NCI-H2227 (cell line): ENCODE measurements around the gene HBG1.
"Not testable (repeated sequence)": the region's sequence is repeated elsewhere in the genome, so short reads cannot be mapped to it uniquely, and the experiment has no call there.

Source experiments
- DNase-seq: peaks from one replicate; lab custom pipeline; 2025; ENCODE audit not compliant: unreplicated experiment; lab: John Stamatoyannopoulos, UW

HBG1 gene

DNA sequence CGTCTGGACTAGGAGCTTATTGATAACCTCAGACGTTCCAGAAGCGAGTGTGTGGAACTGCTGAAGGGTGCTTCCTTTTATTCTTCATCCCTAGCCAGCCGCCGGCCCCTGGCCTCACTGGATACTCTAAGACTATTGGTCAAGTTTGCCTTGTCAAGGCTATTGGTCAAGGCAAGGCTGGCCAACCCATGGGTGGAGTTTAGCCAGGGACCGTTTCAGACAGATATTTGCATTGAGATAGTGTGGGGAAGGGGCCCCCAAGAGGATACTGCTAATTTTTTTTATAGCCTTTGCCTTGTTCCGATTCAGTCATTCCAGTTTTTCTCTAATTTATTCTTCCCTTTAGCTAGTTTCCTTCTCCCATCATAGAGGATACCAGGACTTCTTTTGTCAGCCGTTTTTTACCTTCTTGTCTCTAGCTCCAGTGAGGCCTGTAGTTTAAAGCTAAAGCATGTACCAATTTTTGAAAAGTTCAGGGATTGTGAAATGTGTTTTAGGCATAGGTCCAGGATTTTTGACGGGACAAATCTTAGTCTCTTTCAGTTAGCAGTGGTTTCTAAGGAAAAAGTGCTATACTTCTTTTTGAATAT is at the start of gene HBG1:
Gene HBG1, minus strand, starts transcription at position 51 of the 590 bp plus-strand sequence. CDS start 53 bp downstream, outside the sequence.
- DNase-seq: not testable (repeated sequence)

DNA sequence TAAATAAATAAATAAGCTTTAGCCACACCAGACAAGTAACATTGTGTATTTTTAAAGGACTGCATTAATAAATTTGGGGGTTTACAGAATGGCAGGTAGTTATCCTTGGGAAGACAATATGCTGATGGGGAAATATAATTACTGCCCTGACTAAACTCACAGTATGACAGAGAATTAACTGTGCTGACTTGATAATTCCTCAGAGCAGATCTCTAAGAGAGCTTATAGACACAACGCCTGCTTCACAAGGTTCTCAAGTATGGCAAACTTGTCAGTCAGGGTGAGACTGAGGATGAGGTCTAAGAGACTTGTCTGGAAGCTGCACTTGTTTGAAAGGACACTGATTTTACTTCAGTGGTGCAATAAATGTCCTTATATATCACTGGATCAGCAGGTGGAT is 48.8 kb upstream of the HBG1 start:
- DNase-seq: no peak

DNA sequence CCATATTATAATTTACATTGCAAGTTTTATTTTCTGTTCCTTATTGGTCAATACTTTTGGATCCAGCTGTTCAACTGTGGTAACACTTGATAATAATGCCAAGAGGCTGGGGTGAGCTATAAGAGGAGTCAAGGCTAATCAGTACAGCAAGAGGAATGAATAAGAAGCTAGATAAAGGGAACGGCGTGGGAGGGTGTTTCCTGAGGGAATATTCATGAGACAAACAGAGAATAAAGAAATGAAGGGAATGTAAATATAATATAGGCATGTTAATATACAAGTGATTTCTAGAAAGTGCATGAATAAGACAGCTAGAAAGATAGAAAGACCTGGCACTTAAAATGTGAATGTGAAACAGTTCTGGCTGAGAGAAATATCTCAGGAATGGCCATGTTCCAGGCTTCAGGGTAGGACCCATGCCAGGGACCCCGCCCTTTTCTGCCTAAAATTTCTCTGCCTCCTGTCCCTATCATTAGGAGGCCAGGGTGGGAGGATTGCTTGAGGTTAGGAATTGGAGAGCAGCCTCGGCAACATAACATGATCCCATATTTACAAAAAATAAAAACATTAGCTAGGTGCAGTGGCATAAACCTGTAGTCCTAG is 48.2 kb upstream of the HBG1 start:
- no peak for DNase-seq

DNA sequence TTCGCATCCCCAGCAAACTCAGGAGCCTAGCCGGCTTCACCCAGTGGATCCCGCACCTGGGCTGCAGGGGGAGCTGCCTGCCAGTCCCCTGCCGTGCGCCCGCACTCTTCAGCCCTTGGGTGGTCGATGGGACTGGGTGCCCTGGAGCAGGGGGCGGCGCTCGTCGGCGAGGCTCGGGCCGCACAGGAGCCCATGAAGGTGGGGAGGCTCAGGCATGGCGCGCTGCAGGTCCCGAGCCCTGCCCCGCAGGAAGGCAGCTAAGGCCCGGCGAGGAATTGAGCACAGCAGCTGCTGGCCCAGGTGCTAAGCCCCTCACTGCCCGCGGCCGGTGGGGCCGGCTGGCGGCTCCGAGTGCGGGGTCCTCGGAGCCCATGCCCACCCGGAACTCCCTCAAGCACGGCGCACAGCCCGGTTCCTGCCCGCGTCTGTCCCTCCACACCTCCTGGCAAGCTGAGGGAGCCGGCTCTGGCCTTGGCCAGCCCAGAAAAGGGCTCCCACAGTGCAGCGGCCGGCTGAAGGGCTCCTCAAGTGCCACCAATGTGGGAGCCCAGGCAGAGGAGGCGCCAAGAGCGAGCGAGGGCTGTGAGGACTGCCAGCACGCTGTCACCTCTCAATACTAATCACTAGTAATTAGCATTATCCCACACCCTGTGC is 44.8 kb upstream of the HBG1 start:
- DNase-seq: not testable (repeated sequence)

DNA sequence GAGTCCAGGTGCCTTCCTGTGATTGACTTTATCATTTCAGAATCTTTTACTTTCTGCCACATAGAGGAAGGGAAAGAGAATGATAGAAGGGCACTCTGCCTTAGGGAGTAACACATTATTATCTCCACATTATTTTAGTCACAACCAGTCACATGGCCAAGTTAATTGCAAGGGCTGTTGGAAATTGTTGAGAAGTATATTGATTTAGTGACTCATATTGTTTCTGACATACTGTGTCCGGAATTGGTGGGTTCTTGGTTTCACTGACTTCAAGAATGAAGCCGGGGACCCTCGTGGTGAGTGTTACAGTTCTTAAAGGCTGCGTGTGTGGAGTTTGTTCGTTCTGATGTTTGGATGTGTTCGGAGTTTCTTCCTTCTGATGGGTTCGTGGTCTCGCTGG is 43.4 kb upstream of the HBG1 start:
- no peak for DNase-seq

DNA sequence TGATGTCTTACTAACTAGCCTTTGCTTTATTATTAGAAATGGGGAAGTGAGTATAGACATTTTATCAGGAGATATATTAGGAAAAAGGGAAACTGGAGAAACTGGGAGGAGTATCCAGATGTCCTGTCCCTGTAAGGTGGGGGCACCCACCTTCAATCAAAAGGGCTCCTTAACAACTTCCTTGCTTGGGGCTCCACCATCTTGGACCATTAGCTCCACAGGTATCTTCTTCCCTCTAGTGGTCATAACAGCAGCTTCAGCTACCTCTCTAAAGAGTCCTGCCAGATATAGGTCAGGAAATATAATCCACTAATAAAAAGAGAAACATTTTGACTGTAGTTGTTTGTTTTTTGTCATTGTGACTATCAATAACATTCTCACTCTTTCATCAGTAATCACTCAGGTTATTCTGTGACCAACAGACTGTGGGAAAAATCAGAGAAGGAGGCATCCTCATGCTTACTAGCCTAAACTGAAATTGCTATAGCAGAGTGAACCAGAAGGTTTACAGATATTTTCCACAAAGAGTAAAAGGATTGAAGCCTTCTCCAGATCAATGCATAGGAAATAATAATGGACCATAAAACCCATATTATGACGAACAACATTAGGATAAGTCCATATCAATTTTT is 41.7 kb upstream of the HBG1 start:
- DNase-seq: no peak

DNA sequence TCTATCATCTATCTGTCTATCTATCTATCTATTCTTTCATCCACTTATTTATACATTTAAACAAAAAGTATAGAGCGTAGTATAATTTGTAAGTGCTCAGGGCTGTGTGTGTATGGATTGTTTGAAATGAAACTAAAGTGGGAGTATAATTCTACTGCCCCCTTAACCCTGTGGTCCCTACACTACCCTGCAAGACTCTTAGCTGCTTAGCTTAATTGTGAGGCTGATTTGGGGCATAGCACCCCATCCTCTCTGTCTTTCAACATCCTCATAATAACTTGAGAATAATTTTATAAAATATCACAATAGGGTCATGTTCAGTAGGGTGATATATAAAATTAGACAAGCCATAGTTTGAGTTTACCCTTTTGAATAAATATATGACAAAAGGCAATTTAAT is 40.4 kb upstream of the HBG1 start:
- DNase-seq: no peak

DNA sequence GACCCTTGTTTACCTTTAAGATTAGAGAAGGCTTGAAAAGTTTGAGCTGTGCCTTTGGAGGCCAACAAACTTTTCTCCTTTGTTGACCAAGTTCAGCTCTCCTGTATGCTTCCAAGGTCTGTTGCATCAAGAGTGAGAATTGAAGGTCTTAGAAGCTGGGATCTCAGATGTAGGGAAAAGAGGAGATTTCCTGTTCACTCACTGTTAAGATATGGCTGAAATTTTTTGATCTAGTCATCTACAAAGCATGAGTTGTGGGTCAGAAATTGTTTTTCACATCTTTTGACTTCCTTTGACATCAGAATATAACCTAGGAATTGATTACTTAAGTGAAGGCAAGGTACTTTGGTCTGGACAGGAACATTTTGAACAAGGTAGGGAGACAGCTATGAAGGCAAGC is 40.0 kb upstream of the HBG1 start:
- no peak for DNase-seq

DNA sequence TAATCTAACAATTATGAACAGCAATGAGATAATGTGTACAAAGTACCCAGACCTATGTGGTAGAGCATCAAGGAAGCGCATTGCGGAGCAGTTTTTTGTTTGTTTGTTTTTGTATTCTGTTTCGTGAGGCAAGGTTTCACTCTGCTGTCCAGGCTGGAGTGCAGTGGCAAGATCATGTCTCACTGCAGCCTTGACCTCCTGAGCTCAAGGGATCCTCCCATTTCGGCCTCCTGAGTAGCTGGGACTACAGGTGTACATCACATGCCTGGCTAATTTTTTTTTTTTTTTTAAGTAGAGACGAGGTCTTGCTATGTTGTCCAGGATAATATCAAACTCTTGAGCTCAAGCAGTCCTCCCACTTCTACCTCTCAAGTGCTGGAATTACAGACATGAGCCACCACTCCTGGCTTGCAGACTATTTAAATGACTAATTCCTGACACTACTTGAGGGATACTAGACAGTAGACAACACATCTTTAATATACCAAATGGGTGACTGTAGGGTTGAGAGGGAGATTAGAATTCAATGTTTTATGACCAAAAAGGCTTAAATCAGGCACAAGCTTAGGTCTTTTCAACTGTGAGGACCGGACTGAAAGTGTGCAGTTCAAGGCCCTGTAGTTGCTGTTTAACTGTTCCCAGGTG is 39.4 kb upstream of the HBG1 start:
- no peak for DNase-seq

DNA sequence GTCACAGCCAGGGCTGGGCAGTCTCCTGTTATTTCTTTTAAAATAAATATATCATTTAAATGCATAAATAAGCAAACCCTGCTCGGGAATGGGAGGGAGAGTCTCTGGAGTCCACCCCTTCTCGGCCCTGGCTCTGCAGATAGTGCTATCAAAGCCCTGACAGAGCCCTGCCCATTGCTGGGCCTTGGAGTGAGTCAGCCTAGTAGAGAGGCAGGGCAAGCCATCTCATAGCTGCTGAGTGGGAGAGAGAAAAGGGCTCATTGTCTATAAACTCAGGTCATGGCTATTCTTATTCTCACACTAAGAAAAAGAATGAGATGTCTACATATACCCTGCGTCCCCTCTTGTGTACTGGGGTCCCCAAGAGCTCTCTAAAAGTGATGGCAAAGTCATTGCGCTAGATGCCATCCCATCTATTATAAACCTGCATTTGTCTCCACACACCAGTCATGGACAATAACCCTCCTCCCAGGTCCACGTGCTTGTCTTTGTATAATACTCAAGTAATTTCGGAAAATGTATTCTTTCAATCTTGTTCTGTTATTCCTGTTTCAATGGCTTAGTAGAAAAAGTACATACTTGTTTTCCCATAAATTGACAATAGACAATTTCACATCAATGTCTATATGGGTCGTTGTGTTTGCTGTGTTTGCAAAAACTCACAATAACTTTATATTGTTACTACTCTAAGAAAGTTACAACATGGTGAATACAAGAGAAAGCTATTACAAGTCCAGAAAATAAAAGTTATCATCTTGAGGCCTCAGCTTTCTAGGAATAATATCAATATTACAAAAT is 38.6 kb upstream of the HBG1 start:
- no peak for DNase-seq

DNA sequence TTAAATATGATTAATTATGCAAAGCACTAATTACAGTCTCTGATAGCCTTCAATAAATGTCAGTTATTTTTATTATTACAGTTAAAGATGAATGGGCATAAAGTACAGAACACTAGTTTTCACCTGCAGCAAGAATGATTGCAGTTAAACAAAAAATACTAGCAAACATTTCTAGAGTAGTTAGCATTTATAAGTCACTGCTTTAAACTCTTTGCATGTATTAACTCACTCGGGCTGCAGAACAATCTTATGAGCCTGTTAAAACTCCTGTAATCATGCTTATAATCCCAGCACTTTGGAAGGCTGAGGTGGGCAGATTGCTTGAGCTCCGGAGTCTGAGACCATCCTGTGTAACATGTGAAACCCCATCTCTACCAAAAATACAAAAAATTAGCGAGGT is 37.2 kb upstream of the HBG1 start:
- DNase-seq: no peak

DNA sequence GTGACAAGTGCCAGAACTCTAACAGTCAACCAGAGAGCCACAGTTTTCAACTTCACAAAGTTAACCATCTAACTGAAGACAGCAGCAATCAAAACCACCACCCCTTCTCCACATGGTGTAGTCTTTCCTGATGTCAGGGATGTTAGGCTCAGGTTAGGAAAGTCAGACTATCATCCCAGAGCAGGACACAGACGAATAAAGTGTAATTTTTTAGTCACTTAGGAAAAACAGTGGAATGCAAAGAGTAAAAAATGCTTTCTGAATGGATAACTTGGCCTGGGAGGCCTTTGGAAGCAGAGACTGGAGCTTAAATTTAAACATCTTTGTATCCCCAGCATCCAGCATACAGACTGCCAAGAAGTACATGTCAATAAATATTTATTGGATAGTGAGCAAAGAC is 36.7 kb upstream of the HBG1 start:
- DNase-seq: no peak

DNA sequence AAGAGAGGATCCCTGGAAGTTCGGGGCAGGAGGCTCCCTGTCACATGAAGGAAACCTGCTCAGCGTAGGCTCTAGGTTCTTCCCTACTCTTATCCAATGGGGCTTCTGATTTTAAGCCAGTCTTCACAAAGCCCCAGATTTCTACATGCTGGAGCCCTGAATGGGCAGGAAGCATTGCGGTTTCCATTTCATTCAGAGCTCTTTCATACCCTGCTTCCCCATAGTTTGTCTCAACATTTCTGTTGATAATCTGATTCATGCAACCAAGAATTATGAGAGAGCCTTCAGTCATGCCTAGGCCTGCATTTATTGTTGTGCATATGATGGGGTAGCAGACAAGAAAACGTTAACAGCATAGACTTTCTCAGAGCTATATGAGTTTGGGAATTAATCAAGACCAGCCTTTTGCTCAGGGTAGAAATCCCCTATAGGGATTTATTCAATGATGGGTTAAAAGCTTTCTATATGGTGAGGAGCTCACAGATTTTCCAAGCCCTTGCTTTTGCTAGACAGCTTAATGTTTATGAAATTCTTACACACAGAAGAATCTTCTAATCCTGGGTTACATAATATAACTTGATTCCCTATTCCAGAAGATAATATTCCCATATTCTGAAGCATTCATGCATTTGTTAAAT is 36.2 kb upstream of the HBG1 start:
- DNase-seq: no peak

DNA sequence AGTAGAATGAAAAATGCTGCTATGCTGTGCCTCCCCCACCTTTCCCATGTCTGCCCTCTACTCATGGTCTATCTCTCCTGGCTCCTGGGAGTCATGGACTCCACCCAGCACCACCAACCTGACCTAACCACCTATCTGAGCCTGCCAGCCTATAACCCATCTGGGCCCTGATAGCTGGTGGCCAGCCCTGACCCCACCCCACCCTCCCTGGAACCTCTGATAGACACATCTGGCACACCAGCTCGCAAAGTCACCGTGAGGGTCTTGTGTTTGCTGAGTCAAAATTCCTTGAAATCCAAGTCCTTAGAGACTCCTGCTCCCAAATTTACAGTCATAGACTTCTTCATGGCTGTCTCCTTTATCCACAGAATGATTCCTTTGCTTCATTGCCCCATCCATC is 35.0 kb upstream of the HBG1 start:
- no peak for DNase-seq

DNA sequence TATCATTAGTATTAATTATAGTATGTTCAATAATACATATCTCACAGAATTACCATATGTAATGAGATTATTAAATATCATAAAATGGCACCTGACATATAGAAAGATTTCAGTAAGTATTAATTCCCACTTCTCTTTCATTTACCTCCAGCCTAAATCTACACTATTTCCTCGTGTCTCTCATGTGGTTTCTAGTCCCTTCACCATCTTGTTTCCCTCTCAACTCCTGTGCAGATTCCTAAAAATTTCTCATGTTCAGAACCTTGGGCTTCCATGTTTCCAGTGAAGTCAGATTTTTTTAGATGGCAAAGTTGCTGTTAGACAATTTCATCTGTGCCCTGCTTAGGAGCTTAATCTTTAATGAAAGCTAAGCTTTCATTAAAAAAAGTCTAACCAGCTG is 34.2 kb upstream of the HBG1 start:
- DNase-seq: no peak

DNA sequence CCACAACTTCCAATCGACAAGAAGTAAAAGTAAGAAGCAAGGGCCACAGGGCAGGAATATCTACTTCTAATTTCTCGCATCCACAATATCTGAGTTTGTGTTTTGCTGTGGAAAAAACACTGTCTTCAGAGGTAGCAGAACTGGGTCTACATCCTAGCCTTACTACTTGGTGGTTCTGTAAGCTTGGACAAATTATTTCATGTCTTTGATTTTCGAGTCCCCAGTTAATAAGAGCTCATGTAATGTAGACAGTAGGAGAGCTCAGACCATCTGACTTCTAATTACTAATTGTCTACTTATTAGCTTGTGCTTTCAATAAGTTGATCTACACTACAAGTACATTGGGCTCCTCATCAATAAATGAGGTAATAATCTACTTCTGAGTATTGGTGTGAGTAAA is 33.4 kb upstream of the HBG1 start:
- no peak for DNase-seq

DNA sequence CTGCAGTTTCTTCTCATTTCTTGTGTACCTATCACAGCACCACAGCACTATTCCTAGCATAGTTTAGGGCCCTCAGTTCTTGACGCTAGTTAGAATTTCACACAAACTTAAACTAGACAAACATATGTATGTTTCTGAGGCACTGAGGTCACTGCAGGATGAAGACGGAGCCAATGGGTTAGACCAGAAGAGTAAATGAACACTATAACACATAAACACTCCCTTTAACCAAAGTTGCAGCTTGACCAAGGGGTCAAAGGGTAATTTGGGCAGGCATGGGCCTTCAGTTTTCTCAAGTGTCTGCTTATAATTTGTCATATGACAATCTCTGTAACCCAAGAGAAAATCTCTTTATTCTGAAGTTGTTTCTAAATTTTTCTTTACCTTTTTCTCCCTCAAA is 33.0 kb upstream of the HBG1 start:
- no peak for DNase-seq

DNA sequence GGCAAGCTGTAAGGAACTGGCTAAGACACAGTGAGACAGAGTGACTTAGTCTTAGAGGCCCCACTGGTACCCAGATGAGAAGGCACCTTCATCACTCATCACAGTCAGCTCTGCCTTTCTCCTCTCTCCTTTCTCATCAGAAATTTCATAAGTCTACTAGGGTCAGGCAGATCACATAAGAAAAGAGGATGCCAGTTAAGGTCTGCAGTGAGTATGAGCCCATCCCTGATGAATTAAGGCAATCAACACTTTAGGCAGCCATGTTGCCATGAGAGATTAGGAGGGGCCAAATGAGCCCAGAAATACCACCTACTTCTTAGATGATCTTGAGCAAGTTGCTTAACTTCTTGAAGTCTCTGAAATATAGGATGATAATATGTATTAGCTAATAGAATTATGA is 31.9 kb upstream of the HBG1 start:
- no peak for DNase-seq

DNA sequence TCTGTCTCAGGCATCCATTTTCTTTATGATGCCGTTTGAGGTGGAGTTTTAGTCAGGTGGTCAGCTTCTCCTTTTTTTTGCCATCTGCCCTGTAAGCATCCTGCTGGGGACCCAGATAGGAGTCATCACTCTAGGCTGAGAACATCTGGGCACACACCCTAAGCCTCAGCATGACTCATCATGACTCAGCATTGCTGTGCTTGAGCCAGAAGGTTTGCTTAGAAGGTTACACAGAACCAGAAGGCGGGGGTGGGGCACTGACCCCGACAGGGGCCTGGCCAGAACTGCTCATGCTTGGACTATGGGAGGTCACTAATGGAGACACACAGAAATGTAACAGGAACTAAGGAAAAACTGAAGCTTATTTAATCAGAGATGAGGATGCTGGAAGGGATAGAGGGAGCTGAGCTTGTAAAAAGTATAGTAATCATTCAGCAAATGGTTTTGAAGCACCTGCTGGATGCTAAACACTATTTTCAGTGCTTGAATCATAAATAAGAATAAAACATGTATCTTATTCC is 31.0 kb upstream of the HBG1 start:
- DNase-seq: no peak

DNA sequence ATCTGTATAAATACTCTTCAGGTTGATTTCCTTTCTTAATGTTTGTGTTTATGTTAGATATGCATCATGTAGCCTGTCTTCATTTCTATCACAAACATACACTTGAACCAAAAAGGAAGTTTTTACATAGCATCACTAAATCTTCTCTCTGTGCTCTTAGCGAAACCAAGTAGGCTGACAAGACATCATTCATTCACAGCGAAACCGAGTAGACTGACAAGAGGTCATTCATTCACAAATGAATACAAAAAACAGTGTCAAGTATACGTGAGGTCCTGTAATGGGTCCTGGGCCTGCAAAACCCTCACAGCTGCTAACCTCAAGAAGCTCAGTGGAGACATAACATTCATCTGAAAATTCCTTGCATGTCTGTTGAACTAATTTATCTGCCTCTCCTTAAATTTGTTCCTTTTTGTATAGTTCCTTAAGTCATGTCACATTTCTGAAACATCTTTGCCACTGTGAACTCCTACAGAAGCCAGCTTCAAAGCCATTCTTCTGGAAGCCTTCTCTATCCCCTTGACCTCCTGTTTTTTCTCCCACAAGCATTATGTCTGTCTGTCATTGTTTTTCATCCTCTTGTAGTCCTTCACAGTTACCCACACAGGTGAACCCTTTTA is 29.9 kb upstream of the HBG1 start:
- no peak for DNase-seq
